Activated naive CD8-positive, alpha-beta T cell treated with anti-CD3 and anti-CD28 coated beads for 36 hours (primary cell): ENCODE data around the gene RUNX1. TPM values are rescaled to one million over a fixed set of nuclear protein-coding genes. Genes with fewer than 3 reads are reported as not detected.
"Not testable (repeated sequence)": the region's sequence is repeated elsewhere in the genome, so short reads cannot be mapped to it uniquely, and the experiment has no call there.

Source experiments
- DNase-seq: peaks from one replicate; pipeline ENCODE4 v3.0.0; 2021
- H3K27ac Mint-ChIP-seq: one replicate; pipeline ENCODE4 v1.8.0; 2022; ENCODE audit warnings: mild to moderate bottlenecking, moderate library complexity, mixed read lengths
- H3K27me3 Mint-ChIP-seq: one replicate; pipeline ENCODE4 v1.8.0; 2022; ENCODE audit warnings: mild to moderate bottlenecking, mixed read lengths
- H3K36me3 Mint-ChIP-seq: one replicate; pipeline ENCODE4 v1.8.0; 2021; ENCODE audit warnings: mild to moderate bottlenecking, mixed read lengths
- H3K4me1 Mint-ChIP-seq: one replicate; pipeline ENCODE4 v1.8.0; 2021; ENCODE audit warnings: mixed read lengths
- H3K4me3 Mint-ChIP-seq: one replicate; pipeline ENCODE4 v1.8.0; 2022; ENCODE audit warnings: mild to moderate bottlenecking, moderate library complexity, mixed read lengths
- H3K9me3 Mint-ChIP-seq: one replicate; pipeline ENCODE4 v1.8.0; 2022; ENCODE audit warnings: mixed read lengths
- total RNA-seq, 2 experiments: library from RNA; stranded (reverse); gene quantifications; one replicate each; pipeline ENCODE4 v1.2.3, GENCODE V29; 2021

The RUNX1 gene
- total RNA-seq, 2 experiments from 2014 or later = 16.6 to 18.0 TPM

- Mint-ChIP-seq H3K36me3 (peaks cover 11% of the 10 kb centered on the region), H3K9me3 (no peaks in the 10 kb centered on the region), H3K4me3 (no peak overlapping the region), H3K27ac (no peak overlapping the region), H3K4me1 (peaks cover 84% of the 10 kb centered on the region), H3K27me3 (peaks cover 6% of the 10 kb centered on the region)
- DNase-seq = no peak
Measured at GRCh38 chr21:34970167-34970500, 79.0 kb downstream of the RUNX1 start.

- H3K4me3 Mint-ChIP-seq = peak overlapping the region; percentile 75
- peaks cover 6% of the 10 kb centered on the region for H3K27me3 Mint-ChIP-seq
Measured at GRCh38 chr21:34969423-34970166, 79.5 kb downstream of the RUNX1 start.

DNA sequence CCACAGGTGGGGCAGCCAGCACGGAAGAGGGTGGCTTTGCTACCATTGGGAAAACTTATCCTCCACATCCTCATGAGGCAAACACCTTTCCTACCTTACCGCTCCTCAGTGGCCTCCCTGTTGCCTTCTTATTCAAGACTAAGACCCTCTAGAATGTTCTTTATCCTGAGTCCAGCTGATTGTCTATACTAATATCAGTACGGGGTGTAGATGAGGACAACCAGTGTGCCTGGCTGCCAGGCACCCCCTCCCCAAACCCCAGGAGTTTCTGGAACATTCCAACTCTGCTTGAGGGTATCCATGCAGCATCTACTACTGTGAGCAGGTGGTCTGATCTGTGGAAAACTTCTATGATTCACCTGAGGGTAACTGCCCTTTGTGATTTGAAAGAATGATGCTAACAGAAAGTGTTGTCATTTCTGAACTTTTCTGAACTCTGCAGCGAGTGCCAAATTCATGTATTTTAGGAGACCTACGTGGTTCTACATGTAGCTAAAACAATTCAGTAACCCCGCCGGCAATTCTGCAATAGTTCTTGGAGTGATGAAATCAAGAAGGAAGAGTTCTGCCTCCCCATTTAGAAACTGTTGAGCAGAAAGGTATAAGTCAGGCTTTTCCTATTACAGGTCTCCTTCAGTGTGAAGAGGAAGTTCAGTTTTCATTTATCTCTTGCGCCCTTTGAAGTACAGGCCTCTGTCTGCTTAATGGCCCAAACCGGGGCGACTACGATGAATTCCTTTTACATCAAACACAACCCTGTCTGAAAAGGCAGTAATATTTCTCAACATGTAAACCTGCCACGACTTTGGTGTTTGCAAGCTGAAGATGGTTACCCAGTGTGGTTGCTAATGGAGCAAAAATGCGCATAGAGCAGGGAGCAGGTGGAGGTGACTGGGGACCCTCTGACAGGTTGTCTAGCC, 80.4 kb downstream of the RUNX1 start:
- peaks cover 12% of the 10 kb centered on the region for H3K36me3 Mint-ChIP-seq
- H3K4me3 Mint-ChIP-seq = peak overlapping the region; percentile 75
- peak overlapping the region; percentile 95 for H3K27ac Mint-ChIP-seq
- peak; percentile 48 for DNase-seq
- H3K27me3 Mint-ChIP-seq = peaks cover 6% of the 10 kb centered on the region
- H3K9me3 Mint-ChIP-seq = no peaks in the 10 kb centered on the region
- H3K4me1 Mint-ChIP-seq = peaks cover 78% of the 10 kb centered on the region

More at GRCh38 chr21:34969423-34970166, 79.5 kb downstream of the RUNX1 start:
- peak overlapping the region; percentile 95 for H3K27ac Mint-ChIP-seq
- no peak for DNase-seq
- H3K36me3 Mint-ChIP-seq = peaks cover 11% of the 10 kb centered on the region
- peaks cover 84% of the 10 kb centered on the region for H3K4me1 Mint-ChIP-seq
- no peaks in the 10 kb centered on the region for H3K9me3 Mint-ChIP-seq

GRCh38 chr21:34967509-34968289, 81.4 kb downstream of the RUNX1 start:
- Mint-ChIP-seq H3K36me3 (peaks cover 16% of the 10 kb centered on the region), H3K4me1 (peaks cover 80% of the 10 kb centered on the region), H3K9me3 (no peaks in the 10 kb centered on the region), H3K27ac (peak overlapping the region; percentile 95), H3K27me3 (peaks cover 4% of the 10 kb centered on the region), H3K4me3 (peak overlapping the region; percentile 64)
- peak; percentile 58 for DNase-seq

GRCh38 chr21:34966881-34967280, 82.2 kb downstream of the RUNX1 start:
- Mint-ChIP-seq H3K36me3 (peaks cover 16% of the 10 kb centered on the region), H3K4me1 (peaks cover 82% of the 10 kb centered on the region), H3K27ac (peak overlapping the region; percentile 21)
- H3K27me3 Mint-ChIP-seq, H3K9me3 Mint-ChIP-seq, DNase-seq, H3K4me3 Mint-ChIP-seq: not testable (repeated sequence)

GRCh38 chr21:34965200-34966174, 83.6 kb downstream of the RUNX1 start:
- Mint-ChIP-seq H3K27me3 (no peaks in the 10 kb centered on the region), H3K4me1 (peaks cover 78% of the 10 kb centered on the region), H3K36me3 (peaks cover 13% of the 10 kb centered on the region), H3K4me3 (no peak overlapping the region), H3K27ac (peak overlapping the region; percentile 17), H3K9me3 (no peaks in the 10 kb centered on the region)
- no peak for DNase-seq

DNA sequence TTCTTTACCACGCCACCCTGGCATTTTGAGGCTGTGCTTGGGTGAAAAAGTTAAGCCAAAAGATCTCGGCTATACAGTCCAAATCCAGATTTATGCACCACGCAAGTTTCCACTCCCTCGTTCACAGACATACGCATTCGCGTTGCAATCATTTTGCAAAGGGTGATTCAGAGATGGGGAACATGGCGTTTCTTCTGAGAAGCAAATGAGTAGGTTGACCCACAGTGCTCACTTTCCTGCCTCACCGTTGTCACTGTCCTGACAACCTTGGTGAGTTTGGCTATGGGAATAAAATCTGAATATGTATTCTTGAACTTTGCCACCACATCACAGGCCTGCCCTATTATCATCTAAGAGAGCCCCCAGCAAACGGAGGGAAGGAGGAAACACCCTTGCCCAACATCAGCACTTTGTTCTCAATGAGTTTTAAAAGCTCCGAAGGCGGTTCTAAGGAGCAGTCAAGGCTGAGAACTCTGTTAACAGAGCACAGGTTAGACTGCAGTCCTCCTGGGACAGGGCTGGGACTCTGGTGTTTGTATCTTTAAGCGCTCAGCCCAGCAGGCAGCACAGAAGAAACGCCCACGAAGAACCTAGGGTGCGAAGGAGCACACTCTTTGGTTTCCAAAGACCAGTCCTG, 86.4 kb downstream of the RUNX1 start:
- Mint-ChIP-seq H3K27me3 (no peaks in the 10 kb centered on the region), H3K36me3 (peaks cover 11% of the 10 kb centered on the region), H3K9me3 (no peaks in the 10 kb centered on the region), H3K4me3 (peak overlapping the region; percentile 50), H3K4me1 (peaks cover 63% of the 10 kb centered on the region), H3K27ac (peak overlapping the region; percentile 81)
- no peak for DNase-seq

- Mint-ChIP-seq H3K27me3 (no peaks in the 10 kb centered on the region), H3K4me3 (peak overlapping the region; percentile 50), H3K36me3 (peaks cover 10% of the 10 kb centered on the region), H3K9me3 (no peaks in the 10 kb centered on the region), H3K27ac (peak overlapping the region; percentile 81), H3K4me1 (peaks cover 60% of the 10 kb centered on the region)
- no peak for DNase-seq
Measured at GRCh38 chr21:34962136-34962535, 87.0 kb downstream of the RUNX1 start.

DNA sequence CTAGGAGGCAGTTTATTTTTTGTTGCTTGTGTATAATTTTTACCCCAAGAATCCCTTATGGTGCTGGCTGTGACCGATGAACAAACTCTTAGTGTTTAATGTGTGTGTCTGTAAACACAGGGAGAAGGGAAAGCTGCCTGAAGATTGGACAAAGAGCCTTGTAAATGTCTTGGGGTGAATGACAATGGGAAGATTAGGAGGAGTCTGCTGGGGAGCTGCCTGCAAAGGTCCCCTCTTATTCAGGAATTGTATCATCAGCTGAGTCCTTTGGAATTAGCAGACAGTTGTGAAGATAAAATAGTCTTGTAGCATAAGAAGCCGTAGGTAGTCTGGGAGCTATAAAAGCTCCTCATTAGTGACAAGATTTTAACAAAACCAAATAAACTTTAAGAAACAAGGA, 88.4 kb downstream of the RUNX1 start:
- DNase-seq = no peak
- H3K36me3 Mint-ChIP-seq = peaks cover 22% of the 10 kb centered on the region
- H3K4me3 Mint-ChIP-seq = no peak overlapping the region
- H3K27ac Mint-ChIP-seq = no peak overlapping the region
- peaks cover 3% of the 10 kb centered on the region for H3K9me3 Mint-ChIP-seq
- no peaks in the 10 kb centered on the region for H3K27me3 Mint-ChIP-seq
- H3K4me1 Mint-ChIP-seq = peaks cover 59% of the 10 kb centered on the region

- DNase-seq = no peak
- Mint-ChIP-seq H3K9me3 (peaks cover 3% of the 10 kb centered on the region), H3K4me3 (no peak overlapping the region), H3K36me3 (peaks cover 30% of the 10 kb centered on the region), H3K4me1 (peaks cover 55% of the 10 kb centered on the region), H3K27me3 (no peaks in the 10 kb centered on the region), H3K27ac (no peak overlapping the region)
Measured at GRCh38 chr21:34959607-34960006, 89.5 kb downstream of the RUNX1 start.

- DNase-seq = no peak
- H3K36me3 Mint-ChIP-seq = peaks cover 30% of the 10 kb centered on the region
- no peaks in the 10 kb centered on the region for H3K27me3 Mint-ChIP-seq
- peaks cover 56% of the 10 kb centered on the region for H3K4me1 Mint-ChIP-seq
- H3K4me3 Mint-ChIP-seq = no peak overlapping the region
- peaks cover 3% of the 10 kb centered on the region for H3K9me3 Mint-ChIP-seq
- H3K27ac Mint-ChIP-seq = no peak overlapping the region
Measured at GRCh38 chr21:34958040-34958439, 91.1 kb downstream of the RUNX1 start.

DNA sequence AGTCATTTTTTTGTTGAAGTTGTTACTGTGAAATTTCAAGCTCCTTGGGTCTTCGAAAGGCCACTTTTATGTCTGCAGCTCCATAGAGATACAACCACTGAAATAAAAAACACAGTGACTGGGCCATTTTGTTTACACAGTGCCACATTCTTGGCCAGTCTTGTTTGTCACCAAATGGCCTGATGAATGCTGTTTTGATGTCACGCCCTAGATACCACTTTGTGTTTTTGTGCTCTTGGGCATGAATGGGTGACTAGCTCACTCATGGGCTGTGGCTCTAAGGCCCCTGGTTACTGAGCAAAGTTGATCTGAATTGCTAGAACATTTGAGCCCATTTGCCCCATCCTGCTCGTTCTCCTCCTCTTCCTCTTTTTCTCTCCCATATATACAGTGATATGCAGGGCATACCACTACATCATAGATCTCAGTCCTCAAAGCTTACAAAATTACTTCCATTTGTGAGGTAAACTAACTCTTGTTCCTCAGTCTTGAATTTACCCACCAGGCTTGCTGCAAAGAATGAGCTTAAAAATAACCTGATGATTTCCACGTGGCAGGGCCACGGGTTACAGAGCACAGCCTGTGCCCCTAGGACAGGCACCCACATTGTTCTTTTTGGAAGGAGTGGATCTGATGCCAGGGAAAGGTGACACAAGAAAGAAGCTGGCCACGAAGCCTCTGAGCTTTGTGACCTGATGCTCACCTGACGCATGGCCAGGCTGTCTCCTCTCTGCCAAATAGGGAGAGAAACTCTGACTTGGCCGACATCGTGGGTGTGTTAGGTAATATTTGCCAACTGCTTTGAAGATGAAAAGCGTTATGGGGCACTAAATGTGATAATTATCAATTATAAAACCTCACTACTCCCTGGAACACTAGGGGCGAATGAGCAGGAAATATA, 92.4 kb downstream of the RUNX1 start:
- Mint-ChIP-seq H3K9me3 (peaks cover 3% of the 10 kb centered on the region), H3K36me3 (peaks cover 33% of the 10 kb centered on the region), H3K27ac (no peak overlapping the region), H3K4me3 (no peak overlapping the region), H3K27me3 (no peaks in the 10 kb centered on the region), H3K4me1 (peaks cover 48% of the 10 kb centered on the region)
- DNase-seq = no peak

DNA sequence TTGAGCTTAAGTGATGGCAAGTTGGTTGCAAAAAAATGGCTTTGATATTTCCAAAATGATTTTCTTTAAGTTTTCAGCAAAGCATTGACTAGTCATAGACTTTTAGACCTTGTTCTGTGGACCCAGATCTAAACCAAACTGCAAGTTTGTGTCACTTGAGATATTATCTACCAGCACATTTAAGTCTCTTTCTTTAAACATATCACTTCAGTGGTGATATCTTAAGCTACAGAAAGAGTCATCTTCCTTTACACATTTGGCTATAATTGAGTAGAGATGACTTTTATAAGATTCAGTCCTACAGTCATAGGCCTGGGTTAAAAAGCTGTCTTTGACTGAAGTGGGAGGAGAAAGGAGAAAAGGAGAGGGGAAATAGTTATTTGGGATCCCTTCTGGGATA, 95.2 kb downstream of the RUNX1 start:
- no peak overlapping the region for H3K27ac Mint-ChIP-seq
- no peaks in the 10 kb centered on the region for H3K27me3 Mint-ChIP-seq
- no peak for DNase-seq
- H3K4me3 Mint-ChIP-seq = no peak overlapping the region
- H3K9me3 Mint-ChIP-seq = peaks cover 3% of the 10 kb centered on the region
- peaks cover 32% of the 10 kb centered on the region for H3K36me3 Mint-ChIP-seq
- peaks cover 47% of the 10 kb centered on the region for H3K4me1 Mint-ChIP-seq
